GM12878 (cell line): ENCODE results near the gene NCAPD2. TPM values are rescaled to one million over a fixed set of nuclear protein-coding genes. Genes with fewer than 3 reads are reported as not detected.

Experiments
- ATAC-seq: fragments of 200-7000 bp; cut with Tn5 transposase; 3 replicates; pipeline ENCODE4 v1.9.1; 2020; ENCODE audit warnings: mild to moderate bottlenecking, moderate library complexity
- BruUV-seq: library from RNA; stranded (reverse); fragments of 400-500 nt; replicated peaks from 2 replicates; lab custom pipeline; 2021; lab: Mats Ljungman, UMichigan
- CTCF ChIA-PET: fragments of 300-600 bp; sonication (Branson Sonifier 250); formaldehyde crosslinking; extraction: SDS; loops from one replicate; lab custom pipeline; 2021; ENCODE audit warnings: inconsistent platforms; lab: Yijun Ruan, JAX
- POLR2A ChIA-PET: fragments of 350-600 bp; formaldehyde crosslinking; extraction: SDS; loops from one replicate; lab custom pipeline; 2021; ENCODE audit warnings: inconsistent platforms; lab: Charles Lee
- RAD21 ChIA-PET: fragments of 300-600 bp; sonication (Branson Sonifier 250); formaldehyde crosslinking; loops from one replicate; lab custom pipeline; 2023; ENCODE audit warnings: antibody characterized with exemption; ENCODE audit not compliant: unreplicated experiment; lab: Charles Lee
- SMC1A ChIA-PET: fragments of 300-600 bp; sonication (Branson Sonifier 250); formaldehyde crosslinking; loops from one replicate; lab custom pipeline; 2023; ENCODE audit not compliant: unreplicated experiment, uncharacterized antibody; lab: Charles Lee
- DNase-seq: peaks from one replicate; pipeline ENCODE4 v3.0.0-alpha.2; 2011; ENCODE audit warnings: low read depth, low spot score
- FAIRE-seq: peaks from 3 replicates; lab custom pipeline; 2011; peaks lifted over from hg19 to GRCh38; lab: Jason Lieb, UNC
- H2AFZ ChIP-seq: 2 replicates; pipeline ENCODE4 v1.6.0; 2011; ENCODE audit warnings: low read depth, low read length, control low read depth; ENCODE audit not compliant: control insufficient read depth
- H3K27ac ChIP-seq: 2 replicates; pipeline ENCODE4 v1.5.1; 2011; ENCODE audit warnings: control low read depth; ENCODE audit not compliant: control insufficient read depth, insufficient read depth
- H3K27me3 ChIP-seq, 2 experiments: replicated peaks in 1 of 2; 2 replicates each; pipeline versions ENCODE4 v1.6.0 to v1.6.1; 2011; ENCODE audit warnings: low read length in 1 of 2; ENCODE audit not compliant: control insufficient read depth in 2 of 2, insufficient read depth in 2 of 2
- H3K36me3 ChIP-seq, 2 experiments: 2 replicates each; pipeline ENCODE4 v1.5.1; 2011; ENCODE audit warnings: low read length in 1 of 2; ENCODE audit not compliant: control insufficient read depth in 2 of 2, insufficient read depth in 2 of 2
- H3K4me1 ChIP-seq: 2 replicates; pipeline ENCODE4 v1.6.1; 2011; ENCODE audit warnings: mild to moderate bottlenecking, low read length, moderate library complexity, mixed read lengths; ENCODE audit not compliant: control insufficient read depth, insufficient read depth
- H3K4me2 ChIP-seq: 2 replicates; pipeline ENCODE4 v1.6.0; 2011; ENCODE audit warnings: control low read depth; ENCODE audit not compliant: control insufficient read depth, insufficient read depth
- H3K4me3 ChIP-seq: fragments of 200-600 bp; sonication (generic); 2 replicates; pipeline ENCODE4 v1.5.1; 2016
- H3K79me2 ChIP-seq: 2 replicates; pipeline ENCODE4 v1.6.0; 2011; ENCODE audit warnings: low read length; ENCODE audit not compliant: control insufficient read depth, insufficient read depth
- H3K9ac ChIP-seq: 2 replicates; pipeline ENCODE4 v1.8.0; 2011; ENCODE audit warnings: low read length, control low read depth, mixed read lengths; ENCODE audit not compliant: control insufficient read depth, insufficient read depth
- H3K9me3 ChIP-seq: replicated peaks from 3 replicates; pipeline ENCODE4 v1.5.1; 2011; ENCODE audit warnings: mild to moderate bottlenecking, low read length; ENCODE audit not compliant: control insufficient read depth, insufficient read depth
- H4K20me1 ChIP-seq: 2 replicates; pipeline ENCODE4 v1.6.0; 2011; ENCODE audit not compliant: control insufficient read depth, insufficient read depth
- ASH2L ChIP-seq: fragments of 300-600, 200-600 bp; sonication (generic); IDR thresholded peaks from 2 replicates; pipeline ENCODE4 v1.6.1; 2017; ENCODE audit warnings: low read depth, mild to moderate bottlenecking, borderline replicate concordance
- BHLHE40 ChIP-seq, 2 experiments: fragments of 450-650 bp in 1 of 2; IDR thresholded peaks; 2 replicates each; pipeline ENCODE4 v1.6.1; 2011 to 2017; ENCODE audit warnings: low read depth in 2 of 2, borderline replicate concordance in 1 of 2, improper control_type of control experiment in 1 of 2, low read length in 1 of 2, mild to moderate bottlenecking in 1 of 2
- CBX3 ChIP-seq: fragments of 200-600 bp; sonication (generic); IDR thresholded peaks from 2 replicates; pipeline ENCODE4 v1.6.1; 2016; ENCODE audit warnings: low read depth, borderline replicate concordance
- FOS ChIP-seq: IDR thresholded peaks from 3 replicates; pipeline ENCODE4 v1.6.1; 2011; ENCODE audit warnings: borderline replicate concordance; ENCODE audit not compliant: insufficient read length; ENCODE audit errors: extremely low read depth
- MXI1 ChIP-seq: fragments of 150-350 bp; IDR thresholded peaks from 2 replicates; pipeline ENCODE4 v1.6.1; 2011; ENCODE audit warnings: low read depth, mild to moderate bottlenecking, inconsistent platforms, low read length, improper control_type of control experiment
- RBBP5 ChIP-seq: fragments of 200-600 bp; sonication (generic); conservative IDR thresholded peaks from 2 replicates; pipeline ENCODE4 v1.6.1; 2016
- WRNIP1 ChIP-seq: IDR thresholded peaks from 2 replicates; pipeline ENCODE4 v1.6.1; 2011; ENCODE audit warnings: low read depth, low read length, improper control_type of control experiment, borderline replicate concordance
- ZBED1 ChIP-seq: IDR thresholded peaks from 2 replicates; pipeline ENCODE4 v1.6.1; 2016; ENCODE audit warnings: borderline replicate concordance
- ZNF622 ChIP-seq: fragments of 450-650 bp; IDR thresholded peaks from 2 replicates; pipeline ENCODE4 v1.6.1; 2017; ENCODE audit warnings: mild to moderate bottlenecking, inconsistent platforms
- WGBS: methylation state at CpG from one replicate; pipeline ENCODE4 v1.1.6; 2016; ENCODE audit warnings: low lambda C conversion rate; ENCODE audit not compliant: insufficient replicate concordance, insufficient coverage; ENCODE audit errors: missing lambda C conversion rate; 5-methylcytosine and 5-hydroxymethylcytosine counted together
- in situ Hi-C: fragments of 300-500 bp; cut with MboI; formaldehyde crosslinking; loops from 9 replicates; pipeline ENCODE4 v1.14.3; 2018; ENCODE audit warnings: mixed read lengths
- intact Hi-C: fragments of 100-400 bp; cut with micrococcal nuclease; formaldehyde crosslinking; loops from one replicate; pipeline ENCODE4 v1.14.2; 2022; ENCODE audit not compliant: unreplicated experiment
- polyA plus RNA-seq, 11 experiments: library from polyadenylated mRNA; depleted of rRNA in 4 of 11; unstranded in 6 of 11; stranded (reverse) in 5 of 11; fragments of >200 nt; fragmentation: Nextera tagmentation in 4 of 11; fragmentation: Illumina TruSeq in 1 of 11; extraction: Ambion mirVana in 4 of 11; extraction: Trizol in 1 of 11; gene quantifications; 1 replicate in 1 of 11; 2 replicates in 10 of 11; pipeline versions ENCODE4 v1.2.1 to v1.2.3, GENCODE V29; 2011 to 2016; ENCODE audit warnings: inconsistent platforms in 2 of 11, missing spikeins in 2 of 11, low read depth in 1 of 11
- total RNA-seq, 4 experiments: library from RNA; depleted of rRNA in 3 of 4; stranded (reverse); fragments of >200 nt in 3 of 4; fragmentation: Illumina TruSeq in 1 of 4; extraction: Trizol in 1 of 4; gene quantifications; 2 replicates each; pipeline versions ENCODE4 v1.2.1 to v1.2.3, GENCODE V29; 2013 to 2021
- TF ChIP-seq, protein P1 (sequence below): fragments of 450-650 bp; IDR thresholded peaks from 2 replicates; pipeline ENCODE4 v1.6.1; 2016; ENCODE audit warnings: mild to moderate bottlenecking

The NCAPD2 gene
- total and polyA plus RNA-seq, 10 of the 15 experiments (the other 5 are each of a cell fraction or from before 2014, with no cell fraction given), result 24.2 to 160 (median 110) TPM

DNA sequence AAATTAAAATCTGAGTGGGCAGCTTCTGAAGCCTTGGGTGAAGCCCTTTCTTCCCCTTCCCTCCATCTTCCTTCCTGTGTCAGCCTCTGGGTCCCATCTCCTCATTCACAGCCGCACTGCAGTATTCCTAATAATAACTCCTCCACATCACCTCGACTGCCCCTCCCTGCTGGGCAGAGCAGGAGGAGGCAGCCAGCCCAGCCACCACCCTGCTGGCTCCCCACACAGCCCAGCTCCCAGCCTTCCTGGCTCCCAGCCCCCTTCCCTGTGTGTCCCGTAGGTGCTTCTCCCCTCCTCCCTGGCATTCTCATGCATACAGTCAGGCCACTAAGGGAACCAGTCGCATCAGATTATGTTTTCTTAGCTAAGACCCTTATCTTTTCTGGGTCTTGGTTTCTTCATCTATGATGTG is 58.2 kb downstream of the NCAPD2 start:
- SMC1A ChIA-PET, result interaction anchor here (1.2 to 4.3 kb wide), 5 partner anchors 12 to 146 kb away, joined by 3 to 24 read pairs (median 8); no protein-coding TSS in a partner anchor
- no peak overlapping the region for H3K27ac ChIP-seq
- ATAC-seq (no peak), FAIRE-seq (no peak)
- POLR2A ChIA-PET, result interaction anchor here (1.1 to 3.4 kb wide), 3 partner anchors 11 to 17 kb away, joined by 3 to 32 read pairs (median 19); partner anchors contain the start of gene GAPDH
- TF ChIP-seq RBBP5 (no peak), BHLHE40 (IDR thresholded peaks at IDR 0.05; ENCODE audit: borderline replicate concordance in 1 of 2, low read depth in 2 of 2, low read length in 1 of 2) (no peak), ZNF622 (no peak), WRNIP1 (no peak), FOS (no peak), ZBED1 (no peak), ASH2L (no peak), CBX3 (no peak), MXI1 (no peak)
- TF ChIP-seq, protein P1, sequence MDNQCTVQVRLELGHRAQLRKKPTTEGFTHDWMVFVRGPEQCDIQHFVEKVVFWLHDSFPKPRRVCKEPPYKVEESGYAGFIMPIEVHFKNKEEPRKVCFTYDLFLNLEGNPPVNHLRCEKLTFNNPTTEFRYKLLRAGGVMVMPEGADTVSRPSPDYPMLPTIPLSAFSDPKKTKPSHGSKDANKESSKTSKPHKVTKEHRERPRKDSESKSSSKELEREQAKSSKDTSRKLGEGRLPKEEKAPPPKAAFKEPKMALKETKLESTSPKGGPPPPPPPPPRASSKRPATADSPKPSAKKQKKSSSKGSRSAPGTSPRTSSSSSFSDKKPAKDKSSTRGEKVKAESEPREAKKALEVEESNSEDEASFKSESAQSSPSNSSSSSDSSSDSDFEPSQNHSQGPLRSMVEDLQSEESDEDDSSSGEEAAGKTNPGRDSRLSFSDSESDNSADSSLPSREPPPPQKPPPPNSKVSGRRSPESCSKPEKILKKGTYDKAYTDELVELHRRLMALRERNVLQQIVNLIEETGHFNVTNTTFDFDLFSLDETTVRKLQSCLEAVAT, result no peak
- TF ChIP-seq, all 136 proteins: peak for 0
- H4K20me1 ChIP-seq, result no peaks in the 10 kb centered on the region
- no peaks in the 10 kb centered on the region for H3K9me3 ChIP-seq
- no peak overlapping the region; the same call in 1 of the 2 replicates for H3K9ac ChIP-seq
- ChIA-PET CTCF (interaction anchor here (0.8 to 7.4 kb wide), 9 partner anchors 11 to 214 kb away, joined by 3 to 69 read pairs (median 15); partner anchors contain the start of gene PTMS), RAD21 (interaction anchor here (0.6 to 2.9 kb wide), 3 partner anchors 12 to 90 kb away, joined by 3 to 18 read pairs (median 11); partner anchors contain the start of gene GAPDH)
- H2AFZ ChIP-seq, result no peak overlapping the region
- intact Hi-C loops, result loop anchor here (5.0 kb wide), 1 partner anchor 225 kb away; no protein-coding TSS in a partner anchor
- H3K4me3 ChIP-seq, result no peak overlapping the region
- peaks cover 47% of the 10 kb centered on the region for H3K79me2 ChIP-seq
- BruUV-seq, result no TSS peak
- DNase-seq, result no peak
- peak overlapping the region; percentile 66 for H3K4me2 ChIP-seq
- 61% methylated on average over 4 of the region's 4 CpGs for WGBS
- no peaks in the 10 kb centered on the region for H3K27me3 ChIP-seq
- in situ Hi-C loops, result no loop called here
- H3K36me3 ChIP-seq, result peaks cover 18 to 20% of the 10 kb centered on the region in 2 experiments
- H3K4me1 ChIP-seq, result peaks cover 10% of the 10 kb centered on the region
